SKM-1 (cell line): ENCODE measurements around the gene MAP3K10.
"Not testable (repeated sequence)": the region's sequence is repeated elsewhere in the genome, so short reads cannot be mapped to it uniquely, and the experiment has no call there.

ENCODE experiments used
- DNase-seq: peaks from one replicate; lab custom pipeline; 2025; ENCODE audit not compliant: unreplicated experiment; lab: John Stamatoyannopoulos, UW

The MAP3K10 gene

DNA sequence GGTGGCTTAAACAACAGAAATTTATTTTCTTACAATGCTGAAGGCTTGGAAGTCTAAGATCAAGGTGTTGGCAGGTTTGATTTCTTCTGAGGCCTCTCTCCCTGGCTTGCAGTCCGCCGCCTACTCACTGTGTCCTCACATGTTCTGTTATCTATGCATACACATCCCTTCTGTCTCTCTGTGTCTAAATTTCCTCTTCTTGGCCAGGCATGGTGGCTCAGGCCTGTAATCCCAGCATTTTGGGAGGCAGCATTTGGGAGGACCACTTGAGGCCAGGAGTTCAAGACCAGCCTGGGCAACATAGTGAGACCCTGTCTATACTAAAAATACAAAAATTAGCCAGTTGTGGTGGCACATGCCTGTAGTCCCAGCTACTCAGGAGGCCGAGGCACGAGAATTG, 19.9 kb upstream of the MAP3K10 start:
- not testable (repeated sequence) for DNase-seq

DNA sequence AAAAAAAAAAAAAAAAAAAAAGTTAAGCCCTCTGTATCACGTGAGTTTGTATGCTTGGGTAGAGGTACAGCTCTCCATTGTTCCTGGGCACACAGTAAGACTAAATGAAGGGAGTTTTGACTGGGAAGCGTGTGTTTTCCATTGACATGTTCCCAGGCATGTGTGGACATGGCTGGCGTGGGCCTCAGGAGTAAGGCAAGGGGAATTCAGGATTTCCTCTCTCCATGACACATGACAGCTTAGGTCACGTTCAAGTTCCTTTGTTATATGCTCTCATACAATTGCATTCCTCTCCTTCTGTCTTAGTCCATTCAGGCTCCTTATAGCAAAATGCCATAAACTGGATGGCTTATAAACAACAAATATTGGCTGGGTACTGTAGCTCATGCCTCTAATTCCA, 17.1 kb upstream of the MAP3K10 start:
- no peak for DNase-seq

DNA sequence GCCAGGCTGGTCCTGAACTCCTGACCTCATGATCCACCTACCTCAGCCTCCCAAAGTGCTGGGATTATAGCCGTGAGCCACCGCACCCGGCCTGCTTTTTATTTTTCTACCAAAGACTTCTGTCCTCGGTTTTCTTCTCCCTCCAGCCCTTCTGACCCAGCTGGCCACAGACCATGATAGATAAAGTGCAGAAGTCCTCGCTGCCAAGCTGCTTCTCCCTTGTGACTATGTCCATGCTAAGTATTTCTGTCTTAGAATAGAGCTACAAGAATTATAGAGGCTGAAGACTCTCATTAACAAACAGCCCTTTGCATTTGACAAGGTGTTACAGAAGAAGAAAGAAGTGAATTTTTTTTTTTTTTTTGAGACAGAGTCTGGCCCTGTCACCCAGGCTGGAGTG, 15.4 kb upstream of the MAP3K10 start:
- no peak for DNase-seq

DNA sequence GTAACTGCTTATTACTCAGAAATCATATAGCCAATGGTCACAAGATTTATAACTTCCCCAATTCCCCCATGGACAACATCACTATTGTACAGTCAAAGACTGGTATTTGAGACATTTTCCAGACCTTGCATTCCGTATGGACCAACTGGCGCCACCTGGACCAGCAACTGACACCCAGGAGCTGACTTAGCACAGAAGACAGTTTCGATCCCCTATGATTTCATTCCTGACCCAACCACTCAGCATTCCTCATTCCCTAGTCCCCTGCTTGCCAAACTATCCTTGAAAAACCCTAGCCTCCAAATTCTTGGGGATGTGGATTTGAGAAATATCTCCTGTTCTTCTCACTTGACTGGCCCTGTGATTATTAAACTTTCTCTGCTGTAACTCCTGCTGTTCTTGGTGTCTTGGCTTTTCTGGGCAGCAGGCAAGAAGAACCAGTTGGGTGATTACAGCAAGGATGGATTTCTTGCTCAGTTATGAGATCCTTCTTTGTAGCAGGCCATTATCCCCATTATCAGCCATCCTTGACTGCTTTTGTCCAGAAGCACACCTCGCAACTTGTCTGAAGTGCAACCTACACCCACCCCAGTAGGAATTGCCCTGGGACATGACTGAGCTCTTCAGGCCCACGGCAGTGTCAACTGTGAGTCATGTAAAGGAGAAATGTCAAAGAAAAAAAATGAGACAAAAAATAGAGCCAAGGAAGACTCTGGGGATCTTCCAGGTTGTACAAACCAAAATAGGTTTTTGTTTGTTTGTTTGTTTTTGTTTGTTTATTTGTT, 13.7 kb upstream of the MAP3K10 start:
- DNase-seq = no peak

DNA sequence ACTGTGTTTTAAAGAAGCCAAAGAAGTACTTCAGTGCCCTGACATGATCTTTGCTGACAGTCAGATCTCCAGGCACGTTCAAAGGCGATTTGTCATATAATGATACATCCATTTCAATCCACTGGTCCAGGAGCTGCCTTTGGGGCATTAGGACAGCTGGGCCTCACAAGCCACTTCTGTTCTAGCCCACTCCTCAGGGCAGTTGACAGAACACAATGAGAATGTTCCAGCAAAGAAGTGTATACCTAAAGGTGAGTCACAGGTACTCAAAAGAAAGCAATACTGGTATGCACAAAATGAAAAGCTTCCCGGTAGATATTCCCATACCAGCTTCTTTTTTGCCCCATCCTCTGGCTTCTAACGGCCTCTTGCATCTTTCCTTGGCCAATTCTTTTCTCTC, 12.5 kb upstream of the MAP3K10 start:
- no peak for DNase-seq

DNA sequence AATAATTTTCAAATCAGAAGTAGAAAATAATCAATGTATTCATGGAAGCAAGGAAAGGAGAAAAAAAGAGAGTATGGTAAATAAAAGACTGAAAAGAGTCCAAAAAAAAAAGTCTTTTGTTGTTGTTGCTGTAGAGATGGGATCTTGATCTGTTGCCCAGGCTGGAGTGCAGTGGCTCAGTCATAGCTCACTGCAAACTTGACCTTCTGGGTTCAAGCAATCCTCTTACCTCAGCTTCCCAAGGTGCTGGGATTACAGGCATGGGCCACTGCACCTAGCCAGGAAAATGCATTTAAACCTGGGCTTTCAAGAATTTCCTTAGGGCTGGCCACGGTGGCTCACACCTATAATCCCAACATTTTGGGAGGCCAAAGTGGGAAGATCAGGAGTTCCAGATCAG, 7.0 kb upstream of the MAP3K10 start:
- DNase-seq = no peak

DNA sequence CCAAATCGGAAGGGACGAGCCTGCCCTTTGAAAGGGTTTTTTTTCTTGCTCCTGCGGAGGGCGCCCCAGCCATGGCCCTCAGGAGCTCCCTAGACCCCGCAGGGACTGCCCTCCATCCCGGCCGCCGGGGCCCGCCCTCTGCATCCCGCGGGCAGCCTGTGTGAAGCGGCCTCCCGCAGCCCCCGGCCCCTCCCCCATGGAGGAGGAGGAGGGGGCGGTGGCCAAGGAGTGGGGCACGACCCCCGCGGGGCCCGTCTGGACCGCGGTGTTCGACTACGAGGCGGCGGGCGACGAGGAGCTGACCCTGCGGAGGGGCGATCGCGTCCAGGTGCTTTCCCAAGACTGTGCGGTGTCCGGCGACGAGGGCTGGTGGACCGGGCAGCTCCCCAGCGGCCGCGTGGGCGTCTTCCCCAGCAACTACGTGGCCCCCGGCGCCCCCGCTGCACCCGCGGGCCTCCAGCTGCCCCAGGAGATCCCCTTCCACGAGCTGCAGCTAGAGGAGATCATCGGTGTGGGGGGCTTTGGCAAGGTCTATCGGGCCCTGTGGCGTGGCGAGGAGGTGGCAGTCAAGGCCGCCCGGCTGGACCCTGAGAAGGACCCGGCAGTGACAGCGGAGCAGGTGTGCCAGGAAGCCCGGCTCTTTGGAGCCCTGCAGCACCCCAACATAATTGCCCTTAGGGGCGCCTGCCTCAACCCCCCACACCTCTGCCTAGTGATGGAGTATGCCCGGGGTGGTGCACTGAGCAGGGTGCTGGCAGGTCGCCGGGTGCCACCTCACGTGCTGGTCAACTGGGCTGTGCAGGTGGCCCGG, 815 bp downstream of the MAP3K10 start:
- no peak for DNase-seq

DNA sequence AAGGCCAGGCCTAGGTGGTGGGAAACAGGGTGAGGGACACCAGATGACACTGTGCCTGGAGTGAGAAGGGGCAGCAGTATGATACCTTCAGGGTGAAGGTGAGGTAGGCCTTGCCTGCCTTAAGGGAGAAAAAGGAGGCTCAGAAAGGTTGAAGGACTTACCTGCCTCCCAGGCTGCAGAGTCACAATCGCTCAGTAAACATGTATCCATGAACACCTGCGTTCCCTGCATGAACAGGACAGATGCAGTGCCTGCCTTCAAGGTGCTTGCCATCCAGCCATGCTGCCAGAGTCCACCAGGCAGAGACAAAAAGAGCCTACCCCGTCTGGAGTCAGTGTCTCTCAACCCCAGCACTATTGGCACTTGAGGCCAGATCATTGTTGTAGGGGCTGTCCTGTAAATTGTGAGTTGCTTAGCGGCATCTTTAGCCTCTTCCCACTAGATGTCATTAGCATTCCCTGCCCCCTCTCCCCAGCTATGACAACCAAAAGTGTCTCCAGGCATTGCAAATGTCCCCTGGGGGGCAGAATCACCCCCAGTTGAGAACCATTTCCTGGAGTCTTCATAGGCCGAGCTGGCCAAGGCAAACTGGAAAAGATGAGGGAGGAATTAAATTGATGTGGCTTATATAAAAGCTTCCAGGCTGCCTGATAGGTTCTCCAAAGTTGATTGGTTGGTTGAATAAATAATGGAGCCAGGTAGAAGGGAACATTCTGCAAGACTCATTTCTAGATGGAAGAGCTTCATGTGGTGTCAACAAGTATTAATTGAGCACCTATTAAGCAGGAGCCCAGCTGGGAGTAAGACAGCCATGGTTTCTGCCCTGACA, 1.7 kb downstream of the MAP3K10 start:
- DNase-seq = no peak

DNA sequence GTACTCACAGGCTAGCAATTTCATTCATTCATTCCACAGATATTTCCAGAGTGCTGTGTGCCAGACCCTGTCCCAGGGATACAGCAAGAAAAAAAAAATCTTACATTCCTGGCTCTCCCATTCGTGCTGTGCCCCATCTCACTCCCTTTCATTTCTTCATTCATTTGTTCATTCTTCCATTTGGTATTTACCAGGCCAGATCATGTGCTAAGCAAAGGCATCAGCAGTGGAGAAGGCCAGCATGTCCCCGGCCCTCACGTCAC, 2.3 kb downstream of the MAP3K10 start:
- no peak for DNase-seq

DNA sequence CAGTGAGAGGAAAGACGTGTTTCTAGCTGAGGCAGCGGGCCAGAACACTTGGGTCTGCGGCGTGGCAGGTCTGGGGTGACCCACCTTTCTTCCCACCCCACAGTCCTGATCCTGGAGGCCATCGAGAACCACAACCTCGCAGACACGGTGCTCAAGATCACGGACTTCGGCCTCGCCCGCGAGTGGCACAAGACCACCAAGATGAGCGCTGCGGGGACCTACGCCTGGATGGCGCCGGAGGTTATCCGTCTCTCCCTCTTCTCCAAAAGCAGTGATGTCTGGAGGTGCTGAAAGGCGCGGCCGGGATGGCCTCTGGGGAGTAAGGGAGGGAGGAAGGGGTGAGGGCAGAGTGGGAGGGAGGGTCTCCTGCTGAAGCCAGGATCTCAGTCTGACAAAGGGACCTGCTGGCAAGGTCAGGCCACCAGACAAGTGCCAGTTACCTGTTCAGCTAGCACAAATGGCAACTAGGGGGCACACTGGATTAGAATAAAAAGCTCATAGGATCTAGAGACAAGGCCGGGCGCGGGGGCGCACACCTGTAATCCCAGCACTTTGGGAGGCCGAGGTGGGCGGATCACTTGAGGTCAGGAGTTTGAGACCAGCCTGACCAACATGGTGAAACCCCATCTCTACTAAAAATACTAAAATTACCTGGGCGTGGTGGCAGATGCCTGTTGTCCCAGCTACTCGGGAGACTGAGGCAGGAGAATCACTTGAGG, 7.2 kb downstream of the MAP3K10 start:
- no peak for DNase-seq

DNA sequence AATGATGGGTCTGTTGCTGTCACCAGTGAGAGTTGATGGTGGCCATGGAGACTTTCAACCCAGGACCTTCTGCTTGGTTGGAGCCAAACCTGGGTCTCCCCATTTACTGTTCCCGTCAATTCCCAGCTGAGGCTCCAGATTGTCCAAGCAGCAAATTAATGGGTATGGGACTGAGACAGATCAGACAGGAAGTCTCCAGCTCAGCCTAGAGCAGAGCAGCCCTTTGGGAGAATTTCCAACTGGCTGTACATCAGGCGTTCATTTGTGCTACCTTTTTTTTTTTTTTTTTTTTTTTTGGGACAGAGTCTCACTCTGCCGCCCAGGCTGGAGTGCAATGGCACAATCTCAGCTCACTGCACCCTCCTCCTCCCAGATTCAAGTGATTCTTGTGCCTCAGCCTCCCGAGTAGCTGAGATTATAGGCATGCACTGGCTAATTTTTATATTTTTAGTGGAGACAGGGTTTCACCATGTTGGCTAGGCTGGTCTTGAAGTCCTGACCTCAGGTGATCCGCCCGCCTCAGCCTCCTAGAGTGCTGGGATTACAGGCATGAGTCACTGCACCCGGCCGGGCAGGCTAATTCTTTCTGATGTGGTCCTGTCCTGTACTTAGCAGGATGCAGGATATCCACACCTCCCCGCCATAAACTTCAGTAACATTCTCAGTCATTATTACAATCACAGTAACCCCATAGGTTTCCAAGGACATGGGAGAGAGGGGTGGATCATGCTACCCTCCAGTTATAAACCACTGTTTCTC, 9.3 kb downstream of the MAP3K10 start:
- no peak for DNase-seq

DNA sequence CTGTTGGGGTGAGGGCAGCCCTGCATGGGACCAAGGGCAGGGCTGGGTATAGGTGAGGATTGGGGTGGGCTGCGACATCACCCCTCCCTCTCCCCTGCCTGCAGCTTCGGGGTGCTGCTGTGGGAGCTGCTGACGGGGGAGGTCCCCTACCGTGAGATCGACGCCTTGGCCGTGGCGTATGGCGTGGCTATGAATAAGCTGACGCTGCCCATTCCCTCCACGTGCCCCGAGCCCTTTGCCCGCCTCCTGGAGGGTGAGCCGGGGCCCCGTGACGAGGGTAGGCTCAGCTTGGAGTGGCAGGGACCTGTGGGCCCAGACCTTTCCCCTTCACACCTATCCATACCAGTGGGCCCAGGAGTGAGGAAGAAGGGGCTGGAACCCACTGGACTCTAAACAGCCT, 13.2 kb downstream of the MAP3K10 start:
- no peak for DNase-seq

DNA sequence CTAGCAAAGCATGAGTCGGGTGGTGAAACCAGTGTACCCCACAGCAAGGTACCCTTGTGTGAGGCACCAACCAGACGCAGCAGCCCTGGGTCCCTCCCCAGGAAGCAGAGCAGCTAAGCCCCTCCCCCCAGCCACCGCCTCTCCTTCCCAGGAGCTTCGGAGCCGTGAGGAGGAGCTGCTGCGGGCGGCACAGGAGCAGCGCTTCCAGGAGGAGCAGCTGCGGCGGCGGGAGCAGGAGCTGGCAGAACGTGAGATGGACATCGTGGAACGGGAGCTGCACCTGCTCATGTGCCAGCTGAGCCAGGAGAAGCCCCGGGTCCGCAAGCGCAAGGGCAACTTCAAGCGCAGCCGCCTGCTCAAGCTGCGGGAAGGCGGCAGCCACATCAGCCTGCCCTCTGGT, 14.5 kb downstream of the MAP3K10 start:
- DNase-seq = no peak

DNA sequence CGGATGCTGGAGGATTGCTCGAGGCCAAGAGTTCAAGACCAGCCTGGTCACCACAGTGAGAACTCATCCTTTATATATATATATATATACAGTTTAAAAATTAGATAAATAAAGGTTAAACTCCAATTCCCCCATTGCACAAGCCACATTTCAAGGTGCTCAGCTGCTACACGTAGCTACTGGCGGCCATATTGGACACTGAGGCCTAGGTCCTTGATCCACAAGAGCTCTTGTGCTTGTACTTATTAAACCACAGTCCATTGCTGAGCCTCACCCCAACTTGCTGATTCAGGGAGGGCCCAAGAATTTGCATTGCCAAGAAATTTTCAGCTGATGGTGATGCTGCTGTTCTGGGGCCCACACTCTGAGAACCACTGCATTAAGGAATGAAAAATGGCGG, 17.4 kb downstream of the MAP3K10 start:
- no peak for DNase-seq

DNA sequence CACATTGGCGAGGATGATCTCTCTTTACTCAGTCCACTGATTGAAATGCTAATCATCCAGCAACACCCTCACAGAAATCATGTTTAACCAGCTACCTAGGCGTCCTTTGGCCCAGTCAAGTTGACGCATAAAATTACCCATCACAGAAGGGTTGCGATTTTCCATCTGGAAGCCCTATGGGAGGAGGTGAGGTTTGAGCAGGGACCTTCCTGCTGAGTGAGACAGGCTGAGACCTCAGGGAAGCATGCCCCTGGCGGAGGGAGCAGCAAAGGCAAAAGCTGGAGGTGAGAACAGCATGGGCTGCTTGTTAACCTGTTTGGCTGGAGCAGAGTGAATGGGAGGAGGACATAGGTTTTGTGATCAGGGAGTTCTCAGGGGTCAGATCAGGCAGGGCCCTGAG, 19.7 kb downstream of the MAP3K10 start:
- DNase-seq = no peak

DNA sequence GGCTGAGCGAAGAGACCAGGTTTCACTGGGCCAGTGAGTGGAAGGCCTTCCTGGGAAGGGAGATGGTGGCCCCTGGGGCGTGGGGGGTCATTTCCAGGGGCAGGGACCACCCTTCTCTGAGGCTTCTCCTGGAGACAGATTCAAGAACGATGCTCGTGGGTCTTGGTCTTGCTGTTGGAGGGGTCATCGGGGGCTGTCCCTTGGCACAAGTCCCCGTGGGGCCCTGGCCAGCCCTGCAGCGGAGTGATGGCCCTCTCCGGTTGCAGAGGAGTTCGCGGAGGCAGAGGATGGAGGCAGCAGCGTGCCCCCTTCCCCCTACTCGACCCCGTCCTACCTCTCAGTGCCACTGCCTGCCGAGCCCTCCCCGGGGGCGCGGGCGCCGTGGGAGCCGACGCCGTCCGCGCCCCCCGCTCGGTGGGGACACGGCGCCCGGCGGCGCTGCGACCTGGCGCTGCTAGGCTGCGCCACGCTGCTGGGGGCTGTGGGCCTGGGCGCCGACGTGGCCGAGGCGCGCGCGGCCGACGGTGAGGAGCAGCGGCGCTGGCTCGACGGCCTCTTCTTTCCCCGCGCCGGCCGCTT, 22.1 kb downstream of the MAP3K10 start:
- no peak for DNase-seq

DNA sequence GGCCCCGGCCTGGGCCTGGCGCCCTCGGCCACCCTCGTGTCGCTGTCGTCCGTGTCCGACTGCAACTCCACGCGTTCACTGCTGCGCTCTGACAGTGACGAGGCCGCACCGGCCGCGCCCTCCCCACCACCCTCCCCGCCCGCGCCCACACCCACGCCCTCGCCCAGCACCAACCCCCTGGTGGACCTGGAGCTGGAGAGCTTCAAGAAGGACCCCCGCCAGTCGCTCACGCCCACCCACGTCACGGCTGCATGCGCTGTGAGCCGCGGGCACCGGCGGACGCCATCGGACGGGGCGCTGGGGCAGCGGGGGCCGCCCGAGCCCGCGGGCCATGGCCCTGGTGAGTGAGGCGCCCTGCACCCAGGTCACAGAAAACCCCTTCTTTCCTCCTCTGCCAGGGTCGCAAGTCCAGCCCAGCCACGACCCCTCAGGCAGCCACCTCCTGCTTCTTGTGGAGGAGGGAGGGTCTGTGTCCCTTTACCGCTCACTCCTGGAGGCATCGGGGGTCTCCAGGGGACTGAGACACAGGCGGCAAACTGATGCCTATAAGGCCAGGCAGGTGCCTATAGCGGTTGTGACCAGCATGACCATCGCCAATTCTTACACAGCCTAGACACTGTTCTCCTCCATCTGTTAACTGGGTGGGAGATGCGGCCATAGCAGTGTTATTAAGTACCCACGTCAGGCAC, 22.8 kb downstream of the MAP3K10 start:
- no peak for DNase-seq

DNA sequence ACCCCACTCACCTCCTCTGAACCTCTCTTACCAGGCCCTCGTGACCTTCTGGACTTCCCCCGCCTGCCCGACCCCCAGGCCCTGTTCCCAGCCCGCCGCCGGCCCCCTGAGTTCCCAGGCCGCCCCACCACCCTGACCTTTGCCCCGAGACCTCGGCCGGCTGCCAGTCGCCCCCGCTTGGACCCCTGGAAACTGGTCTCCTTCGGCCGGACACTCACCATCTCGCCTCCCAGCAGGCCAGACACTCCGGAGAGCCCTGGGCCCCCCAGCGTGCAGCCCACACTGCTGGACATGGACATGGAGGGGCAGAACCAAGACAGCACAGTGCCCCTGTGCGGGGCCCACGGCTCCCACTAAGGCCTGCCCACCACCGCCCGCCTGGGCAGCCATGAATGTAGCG, 23.7 kb downstream of the MAP3K10 start:
- no peak for DNase-seq

DNA sequence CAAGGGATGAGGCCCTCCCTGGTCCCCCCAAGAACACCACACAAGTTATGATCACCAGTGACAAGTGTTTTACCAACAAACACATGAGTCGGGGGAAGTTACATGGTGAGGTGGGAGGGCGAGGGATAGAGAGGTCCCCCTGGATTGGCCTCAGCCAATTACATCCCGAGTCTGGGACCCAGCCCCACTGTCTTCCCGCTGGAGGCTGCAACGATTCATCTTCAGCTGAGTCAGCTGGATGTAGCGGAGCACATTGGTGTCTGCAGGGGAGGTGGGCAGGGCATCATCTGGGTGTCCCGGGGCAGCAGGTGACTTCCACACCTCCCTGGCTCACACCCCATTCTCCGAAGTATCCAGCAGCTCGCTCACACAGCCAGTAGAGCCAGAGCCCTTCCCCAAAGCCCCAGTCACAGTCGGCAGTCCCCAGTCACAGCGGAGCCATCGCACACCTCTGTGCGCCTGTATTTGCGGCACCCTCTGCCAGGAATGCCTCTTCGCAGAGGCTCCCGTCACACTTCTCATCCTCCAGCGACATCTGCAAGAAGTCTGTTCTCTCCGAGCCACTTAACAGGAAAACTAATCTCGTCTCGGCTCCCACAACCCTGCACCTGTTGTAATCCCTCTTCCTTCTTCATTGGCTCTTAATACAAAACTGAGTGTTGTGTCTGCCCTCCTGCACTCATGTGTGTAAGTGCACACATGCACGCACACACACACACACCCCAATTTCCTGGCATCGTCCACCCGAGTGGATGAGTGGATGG, 25.0 kb downstream of the MAP3K10 start:
- no peak for DNase-seq
